ENCODE measurements around the gene CLEC1A.

The CLEC1A gene

GRCh38 chr12:10088955-10089900 lies 9.6 kb downstream of the CLEC1A start:
- Histone ChIP-seq H3K4me1 (no peaks in the 10 kb centered on the region), H3K9me3 (peaks cover under 1% of the 10 kb centered on the region; the same call in 1 of the 2 replicates), H3K27me3 (ENCODE audit: low read depth) (no peaks in the 10 kb centered on the region), H3K36me3 (replicated peaks) (no peaks in the 10 kb centered on the region), H3K4me3 (no peak overlapping the region)
- in situ Hi-C loops (cut with MboI; ENCODE audit: low sequenced_read_pairs): no loop called here
- DNase-seq (ENCODE audit: low spot score in 2 of 2): no peak

GRCh38 chr12:10088031-10088430 lies 10.8 kb downstream of the CLEC1A start:
- no peaks in the 10 kb centered on the region for H3K27me3 ChIP-seq (ENCODE audit: low read depth)
- H3K9me3 ChIP-seq: peaks cover 4% of the 10 kb centered on the region; the same call in 1 of the 2 replicates
- H3K4me1 ChIP-seq: no peaks in the 10 kb centered on the region
- no peak for DNase-seq (ENCODE audit: low spot score in 2 of 2)
- no peak overlapping the region for H3K4me3 ChIP-seq
- in situ Hi-C loops (cut with MboI; ENCODE audit: low sequenced_read_pairs): no loop called here
- H3K36me3 ChIP-seq (replicated peaks): no peaks in the 10 kb centered on the region

- Histone ChIP-seq H3K9me3 (peaks cover 4% of the 10 kb centered on the region; the same call in 1 of the 2 replicates), H3K4me1 (no peaks in the 10 kb centered on the region), H3K36me3 (replicated peaks) (no peaks in the 10 kb centered on the region), H3K4me3 (no peak overlapping the region), H3K27me3 (ENCODE audit: low read depth) (no peaks in the 10 kb centered on the region)
- no peak for DNase-seq (ENCODE audit: low spot score in 2 of 2)
- in situ Hi-C loops (cut with MboI; ENCODE audit: low sequenced_read_pairs): no loop called here
These were observed 12.4 kb downstream of the CLEC1A start for GRCh38 chr12:10086387-10086786.

- Histone ChIP-seq H3K4me1 (no peaks in the 10 kb centered on the region), H3K27me3 (ENCODE audit: low read depth) (no peaks in the 10 kb centered on the region), H3K4me3 (no peak overlapping the region), H3K9me3 (peaks cover 4% of the 10 kb centered on the region; the same call in 1 of the 2 replicates), H3K36me3 (replicated peaks) (no peaks in the 10 kb centered on the region)
- DNase-seq (ENCODE audit: low spot score in 2 of 2): no peak
- in situ Hi-C loops (cut with MboI; ENCODE audit: low sequenced_read_pairs): no loop called here
These were observed 14.1 kb downstream of the CLEC1A start for GRCh38 chr12:10084733-10085132.

GRCh38 chr12:10082117-10082874 lies 16.5 kb downstream of the CLEC1A start:
- no peak for DNase-seq (ENCODE audit: low spot score in 2 of 2)
- no peaks in the 10 kb centered on the region for H3K36me3 ChIP-seq (replicated peaks)

GRCh38 chr12:10075451-10075850 lies 23.3 kb downstream of the CLEC1A start:
- no peak for DNase-seq (ENCODE audit: low spot score in 2 of 2)

More at GRCh38 chr12:10082117-10082874, 16.5 kb downstream of the CLEC1A start:
- Histone ChIP-seq H3K27me3 (ENCODE audit: low read depth) (no peaks in the 10 kb centered on the region), H3K4me1 (no peaks in the 10 kb centered on the region), H3K4me3 (no peak overlapping the region), H3K9me3 (peaks cover 4% of the 10 kb centered on the region; the same call in 1 of the 2 replicates)
- in situ Hi-C loops (cut with MboI; ENCODE audit: low sequenced_read_pairs): no loop called here

GRCh38 chr12:10073261-10073660 lies 25.5 kb downstream of the CLEC1A start:
- Histone ChIP-seq H3K9me3 (no peaks in the 10 kb centered on the region), H3K27me3 (ENCODE audit: low read depth) (no peaks in the 10 kb centered on the region), H3K36me3 (replicated peaks) (no peaks in the 10 kb centered on the region), H3K4me1 (peaks cover 2% of the 10 kb centered on the region; the same call in 1 of the 2 replicates), H3K4me3 (no peak overlapping the region)
- no peak for DNase-seq (ENCODE audit: low spot score in 2 of 2)
- in situ Hi-C loops (cut with MboI; ENCODE audit: low sequenced_read_pairs): no loop called here

More at GRCh38 chr12:10075451-10075850, 23.3 kb downstream of the CLEC1A start:
- Histone ChIP-seq H3K4me1 (no peaks in the 10 kb centered on the region), H3K36me3 (replicated peaks) (no peaks in the 10 kb centered on the region), H3K9me3 (no peaks in the 10 kb centered on the region), H3K4me3 (no peak overlapping the region), H3K27me3 (ENCODE audit: low read depth) (no peaks in the 10 kb centered on the region)
- in situ Hi-C loops (cut with MboI; ENCODE audit: low sequenced_read_pairs): no loop called here

- in situ Hi-C loops (cut with MboI; ENCODE audit: low sequenced_read_pairs): no loop called here
- H3K4me1 ChIP-seq: peaks cover 7% of the 10 kb centered on the region; the same call in 1 of the 2 replicates
These were observed 26.7 kb downstream of the CLEC1A start for GRCh38 chr12:10072131-10072530.

GRCh38 chr12:10070380-10070779 lies 28.4 kb downstream of the CLEC1A start:
- H3K4me3 ChIP-seq: no peak overlapping the region
- in situ Hi-C loops (cut with MboI; ENCODE audit: low sequenced_read_pairs): no loop called here

More at GRCh38 chr12:10072131-10072530, 26.7 kb downstream of the CLEC1A start:
- no peaks in the 10 kb centered on the region for H3K9me3 ChIP-seq
- H3K4me3 ChIP-seq: no peak overlapping the region
- no peaks in the 10 kb centered on the region for H3K36me3 ChIP-seq (replicated peaks)
- no peak for DNase-seq (ENCODE audit: low spot score in 2 of 2)
- H3K27me3 ChIP-seq (ENCODE audit: low read depth): no peaks in the 10 kb centered on the region

GRCh38 chr12:10069976-10070375 lies 28.8 kb downstream of the CLEC1A start:
- H3K4me3 ChIP-seq: no peak overlapping the region
- H3K36me3 ChIP-seq (replicated peaks): no peaks in the 10 kb centered on the region
- peaks cover 12% of the 10 kb centered on the region for H3K4me1 ChIP-seq
- no peaks in the 10 kb centered on the region for H3K9me3 ChIP-seq
- no peaks in the 10 kb centered on the region for H3K27me3 ChIP-seq (ENCODE audit: low read depth)
- in situ Hi-C loops (cut with MboI; ENCODE audit: low sequenced_read_pairs): no loop called here
- DNase-seq (ENCODE audit: low spot score in 2 of 2): no peak

More at GRCh38 chr12:10070380-10070779, 28.4 kb downstream of the CLEC1A start:
- no peaks in the 10 kb centered on the region for H3K36me3 ChIP-seq (replicated peaks)
- no peaks in the 10 kb centered on the region for H3K27me3 ChIP-seq (ENCODE audit: low read depth)
- no peaks in the 10 kb centered on the region for H3K9me3 ChIP-seq
- DNase-seq (ENCODE audit: low spot score in 2 of 2): no peak
- H3K4me1 ChIP-seq: peaks cover 12% of the 10 kb centered on the region

- H3K9me3 ChIP-seq: no peaks in the 10 kb centered on the region
- peaks cover 12% of the 10 kb centered on the region for H3K4me1 ChIP-seq
- H3K27me3 ChIP-seq (ENCODE audit: low read depth): no peaks in the 10 kb centered on the region
- in situ Hi-C loops (cut with MboI; ENCODE audit: low sequenced_read_pairs): no loop called here
- no peak for DNase-seq (ENCODE audit: low spot score in 2 of 2)
- no peak overlapping the region for H3K4me3 ChIP-seq
- H3K36me3 ChIP-seq (replicated peaks): no peaks in the 10 kb centered on the region
These were observed 29.7 kb downstream of the CLEC1A start for GRCh38 chr12:10069099-10069498.

- peaks cover 12% of the 10 kb centered on the region for H3K4me1 ChIP-seq
- in situ Hi-C loops (cut with MboI; ENCODE audit: low sequenced_read_pairs): no loop called here
- no peaks in the 10 kb centered on the region for H3K36me3 ChIP-seq (replicated peaks)
- H3K4me3 ChIP-seq: no peak overlapping the region
- H3K27me3 ChIP-seq (ENCODE audit: low read depth): no peaks in the 10 kb centered on the region
- no peaks in the 10 kb centered on the region for H3K9me3 ChIP-seq
- DNase-seq (ENCODE audit: low spot score in 2 of 2): no peak
These were observed 30.1 kb downstream of the CLEC1A start for GRCh38 chr12:10068644-10069043.

- H3K9me3 ChIP-seq: no peaks in the 10 kb centered on the region
- H3K36me3 ChIP-seq (replicated peaks): no peaks in the 10 kb centered on the region
- H3K27me3 ChIP-seq (ENCODE audit: low read depth): no peaks in the 10 kb centered on the region
- no peak for DNase-seq (ENCODE audit: low spot score in 2 of 2)
- H3K4me3 ChIP-seq: no peak overlapping the region
- H3K4me1 ChIP-seq: peaks cover 12% of the 10 kb centered on the region
- in situ Hi-C loops (cut with MboI; ENCODE audit: low sequenced_read_pairs): no loop called here
These were observed 30.8 kb downstream of the CLEC1A start for GRCh38 chr12:10067942-10068341.

- in situ Hi-C loops (cut with MboI; ENCODE audit: low sequenced_read_pairs): no loop called here
- DNase-seq (ENCODE audit: low spot score in 2 of 2): peak in 1 of 2 experiments; percentile 48
- Histone ChIP-seq H3K36me3 (replicated peaks) (no peaks in the 10 kb centered on the region), H3K9me3 (no peaks in the 10 kb centered on the region), H3K4me1 (peaks cover 12% of the 10 kb centered on the region), H3K27me3 (ENCODE audit: low read depth) (no peaks in the 10 kb centered on the region), H3K4me3 (no peak overlapping the region)
These were observed 31.5 kb downstream of the CLEC1A start for GRCh38 chr12:10067264-10067663.
